DMS53 treated with DMSO at 0.1 percent for 48 hours (cell line): Measurements from ENCODE around the gene SLC9A5.

Experiments used
- DNase-seq: peaks from one replicate; lab custom pipeline; 2025; ENCODE audit not compliant: unreplicated experiment; lab: John Stamatoyannopoulos, UW

The SLC9A5 gene

GRCh38 chr16:67281536-67282446 lies 33.0 kb downstream of the SLC9A5 start:
- no peak for DNase-seq

DNA sequence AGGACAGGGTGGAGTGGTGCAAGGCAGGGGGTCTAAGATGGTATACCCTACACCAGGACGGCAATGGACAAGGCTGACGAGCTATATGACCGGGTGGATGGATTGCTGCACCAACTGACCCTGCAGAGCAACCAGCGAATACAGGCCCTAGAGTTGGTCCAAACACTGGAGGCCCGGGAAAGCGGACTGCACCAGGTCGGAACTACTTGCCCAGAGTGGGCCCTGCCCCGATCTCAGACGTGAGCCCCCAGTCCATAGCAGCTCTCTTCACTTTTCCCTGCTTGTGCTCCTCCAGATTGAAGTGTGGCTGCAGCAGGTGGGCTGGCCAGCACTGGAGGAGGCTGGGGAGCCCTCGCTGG lies 33.6 kb downstream of the SLC9A5 start:
- DNase-seq = no peak

GRCh38 chr16:67283039-67283825 lies 34.5 kb downstream of the SLC9A5 start:
- DNase-seq = no peak

DNA sequence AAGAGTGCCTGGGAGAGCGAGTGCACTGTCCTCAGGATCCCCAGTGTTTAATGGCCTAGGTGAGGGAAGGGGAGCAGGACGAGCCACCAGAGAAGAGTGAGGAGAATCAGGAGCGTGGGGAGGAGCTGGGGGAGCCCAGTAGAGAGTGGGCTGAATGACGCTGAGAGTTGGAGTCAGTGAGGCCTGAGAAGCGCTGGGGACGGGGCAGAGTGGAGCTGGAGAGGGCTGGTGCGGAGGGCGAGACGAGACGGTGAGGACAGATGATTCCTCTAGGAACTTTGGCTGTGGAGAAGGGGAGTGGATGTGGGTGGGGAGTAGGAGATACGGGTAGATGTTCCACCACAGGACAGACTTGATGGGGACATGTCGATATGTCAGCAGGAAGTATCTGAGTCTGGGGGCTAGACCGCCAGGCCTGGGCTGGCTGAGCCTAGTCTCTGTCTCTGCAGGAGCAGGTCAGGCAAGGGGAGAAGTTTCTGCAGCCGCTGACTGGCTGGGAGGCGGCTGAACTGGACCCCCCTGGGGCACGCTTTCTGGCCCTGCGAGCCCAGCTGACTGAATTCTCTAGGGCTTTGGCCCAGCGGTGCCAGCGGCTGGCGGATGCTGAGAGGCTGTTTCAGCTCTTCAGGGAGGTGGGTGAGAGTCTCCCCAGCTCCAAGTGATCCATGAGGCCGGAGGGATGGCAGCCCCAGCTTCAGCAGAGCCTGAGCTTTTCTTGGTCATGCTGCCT lies 35.2 kb downstream of the SLC9A5 start:
- no peak for DNase-seq

- no peak for DNase-seq
Observed at GRCh38 chr16:67284699-67285646, 36.2 kb downstream of the SLC9A5 start.

DNA sequence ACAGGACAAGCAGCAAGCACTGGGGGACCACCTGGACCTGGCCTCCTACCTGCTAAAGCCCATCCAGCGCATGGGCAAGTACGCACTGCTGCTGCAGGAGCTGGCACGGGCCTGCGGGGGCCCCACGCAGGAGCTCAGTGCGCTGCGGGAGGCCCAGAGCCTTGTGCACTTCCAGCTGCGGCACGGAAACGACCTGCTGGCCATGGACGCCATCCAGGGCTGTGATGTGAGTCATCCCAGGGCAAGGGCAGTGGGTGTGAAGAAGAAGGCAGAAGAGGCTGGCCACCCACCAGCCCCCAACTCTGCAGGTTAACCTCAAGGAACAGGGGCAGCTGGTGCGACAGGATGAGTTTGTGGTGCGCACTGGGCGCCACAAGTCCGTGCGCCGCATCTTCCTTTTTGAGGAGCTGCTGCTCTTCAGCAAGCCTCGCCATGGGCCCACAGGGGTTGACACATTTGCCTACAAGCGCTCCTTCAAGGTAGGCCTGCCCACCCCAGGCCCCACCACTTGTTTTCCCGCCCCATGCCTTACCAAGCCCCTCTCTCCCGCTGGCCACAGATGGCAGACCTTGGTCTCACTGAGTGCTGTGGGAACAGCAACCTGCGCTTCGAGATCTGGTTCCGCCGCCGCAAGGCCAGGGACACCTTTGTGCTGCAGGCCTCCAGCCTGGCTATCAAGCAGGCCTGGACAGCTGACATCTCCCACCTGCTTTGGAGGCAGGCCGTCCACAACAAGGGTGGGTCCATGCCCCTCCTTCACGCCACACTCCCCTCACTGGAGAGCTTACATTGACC lies 37.9 kb downstream of the SLC9A5 start:
- no peak for DNase-seq

GRCh38 chr16:67287960-67288359 lies 39.2 kb downstream of the SLC9A5 start:
- no peak for DNase-seq

GRCh38 chr16:67291461-67291860 lies 42.7 kb downstream of the SLC9A5 start:
- no peak for DNase-seq

GRCh38 chr16:67294171-67294757 lies 45.5 kb downstream of the SLC9A5 start:
- no peak for DNase-seq

GRCh38 chr16:67294938-67295361 lies 46.2 kb downstream of the SLC9A5 start:
- no peak for DNase-seq

DNA sequence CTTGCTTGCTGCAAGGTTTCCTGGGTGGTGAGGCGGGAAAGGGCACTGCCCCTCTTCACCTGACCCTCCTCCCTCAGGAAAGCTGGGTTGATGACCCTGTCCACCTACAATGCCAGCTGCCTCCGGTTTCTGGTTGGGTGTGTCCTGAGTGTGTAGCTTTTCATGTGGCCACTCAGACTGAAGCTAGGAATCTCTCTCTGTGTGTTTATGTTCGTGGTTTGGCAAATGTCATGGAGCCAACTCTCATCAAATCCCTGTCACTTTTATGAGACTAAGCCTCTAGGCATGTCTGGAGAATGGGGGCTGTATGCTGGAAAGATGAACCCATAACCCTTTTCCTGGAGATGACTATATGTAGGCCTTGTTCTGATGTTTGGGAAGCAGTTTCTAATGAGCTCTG lies 47.6 kb downstream of the SLC9A5 start:
- DNase-seq = no peak

DNA sequence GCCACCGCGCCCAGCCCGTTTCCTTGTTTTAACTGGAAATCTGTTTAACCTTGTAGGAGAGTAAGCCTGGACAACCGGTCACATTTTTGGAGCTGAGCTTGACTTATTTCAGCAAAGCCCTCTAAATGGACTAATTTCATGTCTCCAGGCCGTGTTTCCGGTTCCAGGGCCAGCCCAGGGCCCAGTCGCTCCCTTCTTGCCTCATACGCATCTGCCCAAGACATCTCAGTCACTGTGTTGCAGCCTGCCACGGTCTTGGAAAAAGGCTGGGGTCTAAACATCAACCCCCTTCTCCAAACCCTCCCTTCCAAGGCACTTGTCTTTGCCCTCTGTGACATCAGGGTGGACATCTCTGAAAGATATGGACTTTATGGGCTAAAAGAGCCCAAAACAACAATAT lies 49.5 kb downstream of the SLC9A5 start:
- DNase-seq = no peak

DNA sequence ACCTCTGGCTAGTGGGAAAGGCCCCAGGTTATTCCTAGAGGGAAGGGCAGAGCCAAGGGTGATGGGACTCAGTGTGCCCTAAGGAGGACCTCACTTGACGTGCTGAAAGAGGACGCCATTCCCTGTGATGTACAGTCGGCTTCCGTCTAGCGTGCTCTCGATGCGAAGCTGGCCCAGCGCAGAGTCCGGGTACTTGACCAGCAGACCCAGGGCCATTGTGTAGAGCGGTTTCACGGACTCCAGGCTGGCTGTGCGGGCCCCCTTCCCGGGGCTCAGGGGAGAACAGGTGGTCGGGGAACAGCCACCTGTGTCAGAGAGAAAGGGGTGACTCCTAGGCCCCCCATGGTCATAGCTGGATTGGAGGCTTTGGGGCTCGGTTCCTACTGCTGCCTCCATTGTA lies 50.5 kb downstream of the SLC9A5 start:
- no peak for DNase-seq

DNA sequence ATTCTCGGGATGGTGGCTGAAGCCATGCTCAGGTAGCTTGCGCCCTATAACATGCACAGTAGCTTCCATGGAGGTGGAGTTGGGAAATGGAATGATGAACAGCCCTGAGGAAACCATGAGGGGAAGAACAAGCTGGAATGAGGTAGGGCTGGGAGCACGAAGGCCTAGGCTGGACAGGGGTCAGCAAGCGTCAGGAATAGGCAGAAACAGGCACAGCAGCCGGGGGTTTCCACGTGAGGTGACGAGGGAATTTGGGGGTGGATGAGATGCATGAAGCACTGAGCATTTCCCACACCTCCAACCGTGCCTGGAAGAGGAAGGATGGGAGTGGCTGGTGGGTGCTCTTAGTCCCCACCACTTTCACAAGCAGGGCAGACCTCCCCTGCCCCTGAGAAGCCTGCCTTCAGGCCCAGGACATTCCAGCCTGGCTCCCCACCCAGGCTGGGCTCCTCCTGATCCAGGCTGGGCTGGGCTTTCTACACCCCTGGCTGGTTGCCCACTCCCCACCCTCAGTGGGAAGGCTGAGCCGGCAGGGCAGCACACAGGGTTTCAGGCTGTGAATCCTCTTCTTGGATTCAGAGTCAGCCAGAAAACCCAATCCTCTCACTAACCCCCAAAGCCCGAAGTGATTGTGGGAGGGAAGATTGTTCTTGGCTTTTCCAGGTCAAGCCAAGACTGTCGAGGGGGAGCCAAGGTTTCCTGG lies 52.5 kb downstream of the SLC9A5 start:
- no peak for DNase-seq

DNA sequence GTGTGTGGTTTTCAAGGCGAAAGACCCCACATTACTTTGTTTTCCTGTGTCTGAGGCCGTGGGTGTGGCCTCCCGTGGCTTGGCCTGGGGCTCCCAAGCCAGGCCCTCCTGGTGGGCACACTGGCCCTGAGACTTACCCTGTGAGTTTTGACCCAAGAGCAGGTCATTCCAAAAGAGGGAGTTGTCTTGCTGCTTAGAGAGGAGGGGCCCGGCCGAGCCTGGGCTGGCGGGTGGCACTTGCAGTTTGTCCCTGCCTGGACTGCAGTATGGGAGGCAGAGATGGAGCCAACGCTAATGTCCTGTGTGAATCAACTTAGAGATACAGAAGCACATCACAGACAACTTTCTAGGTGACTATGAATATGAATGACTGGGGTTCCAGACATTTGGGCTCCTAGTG lies 53.3 kb downstream of the SLC9A5 start:
- DNase-seq = no peak

DNA sequence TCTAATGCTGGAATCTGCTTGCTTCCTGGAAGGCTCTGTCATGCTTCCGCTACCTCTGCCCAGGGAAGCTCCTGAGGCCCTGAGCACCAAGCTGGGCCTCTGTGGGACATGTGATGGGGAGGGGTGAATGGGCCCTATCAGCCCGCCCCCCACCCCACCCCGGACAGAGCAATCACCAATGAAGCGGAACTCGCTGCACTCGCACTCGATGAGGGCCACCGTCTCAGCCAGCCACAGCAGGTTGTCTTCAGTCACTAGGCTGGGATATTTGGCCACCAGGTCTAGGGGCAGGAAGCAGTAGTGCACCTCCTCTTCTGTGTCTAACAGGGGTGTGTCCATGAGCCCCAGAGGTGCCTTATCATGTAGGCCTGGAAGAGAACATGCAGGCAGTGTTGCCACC lies 54.2 kb downstream of the SLC9A5 start:
- DNase-seq = no peak

- no peak for DNase-seq
Observed at GRCh38 chr16:67304020-67304419, 55.2 kb downstream of the SLC9A5 start.

GRCh38 chr16:67305216-67306071 lies 56.7 kb downstream of the SLC9A5 start:
- no peak for DNase-seq
